HG03039 (cell line): ENCODE measurements around the gene RRAS2.

Experiments
- ATAC-seq: cut with Tn5 transposase; IDR thresholded peaks from one replicate; pipeline ENCODE4 v1.9.1; 2021; ENCODE audit warnings: mild to moderate bottlenecking, moderate library complexity; ENCODE audit not compliant: unreplicated experiment

RRAS2 gene

DNA sequence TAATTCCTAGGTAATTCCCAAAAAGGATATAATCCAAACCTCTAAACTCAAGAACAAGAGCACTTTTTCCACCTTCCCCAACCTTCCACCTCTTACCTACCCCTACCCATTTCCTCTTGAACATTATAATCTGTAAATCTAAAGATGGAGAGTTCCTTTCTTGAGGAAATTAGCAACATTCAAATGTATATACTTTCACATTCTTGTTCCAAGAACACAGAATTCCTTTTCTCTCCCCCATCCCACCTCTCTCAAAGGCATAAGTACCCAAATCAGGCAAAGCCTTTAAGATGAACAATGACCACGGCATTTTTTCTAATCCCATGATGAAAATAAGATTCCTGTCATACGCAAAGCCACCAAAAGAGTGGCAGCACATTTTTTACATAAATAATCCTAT is 18.3 kb downstream of the RRAS2 start:
- ATAC-seq, result no peak

DNA sequence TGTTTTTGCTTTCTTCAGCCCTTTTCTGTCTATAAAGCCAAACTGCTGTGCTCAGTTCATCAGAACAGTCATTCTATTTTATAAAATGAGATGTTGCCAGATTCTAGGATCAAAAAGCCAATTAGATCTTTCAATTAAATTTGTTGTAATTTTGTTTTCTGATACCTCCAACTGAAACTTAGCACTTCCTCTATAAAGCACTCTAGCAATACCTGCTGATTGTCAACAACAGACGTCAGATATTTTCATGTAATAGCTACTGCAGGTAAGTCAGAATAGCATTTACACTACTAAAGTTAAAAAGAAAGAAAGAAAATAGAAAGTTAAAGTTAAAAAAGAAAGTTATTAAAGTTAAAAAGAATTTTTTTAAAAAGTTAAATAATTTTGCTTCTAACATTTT is 19.6 kb downstream of the RRAS2 start:
- ATAC-seq, result no peak

DNA sequence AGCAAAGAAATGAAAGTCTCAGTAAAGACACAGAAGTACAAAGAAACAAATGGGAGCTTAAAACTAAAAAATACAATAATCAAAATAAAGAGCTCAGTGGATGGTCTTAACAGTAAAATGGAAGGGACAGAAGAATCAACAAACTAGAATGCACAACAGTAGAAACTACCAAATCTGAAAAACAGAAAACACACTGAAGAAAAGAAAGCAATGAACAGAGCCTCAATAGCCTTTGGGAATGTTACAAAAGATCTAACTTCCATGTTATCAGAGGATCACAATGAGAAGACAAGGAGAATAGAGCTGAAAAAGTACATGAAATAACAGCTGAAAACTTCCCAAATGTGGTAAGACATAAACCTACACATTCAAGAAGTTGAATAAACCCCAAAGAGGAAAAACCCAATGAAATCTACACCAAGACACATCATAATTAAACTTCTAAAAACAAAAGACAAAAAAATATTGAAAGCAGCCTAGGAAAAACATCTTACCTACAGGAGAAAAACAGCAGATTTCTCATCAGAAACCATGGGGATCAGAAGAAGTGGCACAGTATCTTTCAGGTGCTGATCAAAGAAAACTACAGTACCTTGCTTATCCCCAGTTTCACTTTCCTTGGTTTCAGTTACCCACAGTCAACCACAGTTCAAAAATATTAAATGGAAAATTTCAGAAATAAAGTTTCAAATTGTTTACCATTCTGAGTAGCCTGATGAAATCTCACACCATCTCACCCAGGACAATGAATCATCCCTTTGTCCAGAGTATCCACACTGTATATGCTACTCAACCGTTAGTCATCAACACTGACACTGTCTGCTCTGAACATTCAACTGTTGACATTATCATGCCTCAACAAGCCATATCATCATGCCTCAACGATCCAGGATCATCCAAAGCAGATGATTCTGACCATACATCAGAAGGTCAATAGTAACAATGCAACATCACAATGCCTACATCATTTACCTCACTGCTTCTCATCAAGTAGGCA is 22.2 kb downstream of the RRAS2 start:
- no peak for ATAC-seq

DNA sequence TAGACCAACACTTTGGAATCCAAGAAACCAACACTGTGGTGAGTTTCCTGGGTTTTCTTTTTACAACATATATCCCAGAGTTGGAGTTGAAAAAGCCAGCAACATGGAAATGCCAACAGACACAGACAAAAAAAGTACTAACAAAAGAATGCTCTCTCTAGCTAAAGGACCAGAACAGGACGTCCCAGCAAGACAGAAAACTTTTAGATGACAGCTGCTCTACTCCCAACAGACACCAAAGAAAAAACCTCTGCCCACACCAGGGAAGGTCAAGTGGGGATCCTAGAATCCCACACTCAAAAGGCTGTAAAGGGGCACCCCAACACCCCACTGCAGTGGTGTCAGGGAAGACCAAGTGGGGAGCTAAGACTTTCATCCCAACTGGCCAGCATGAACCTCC is 23.3 kb downstream of the RRAS2 start:
- no peak for ATAC-seq

DNA sequence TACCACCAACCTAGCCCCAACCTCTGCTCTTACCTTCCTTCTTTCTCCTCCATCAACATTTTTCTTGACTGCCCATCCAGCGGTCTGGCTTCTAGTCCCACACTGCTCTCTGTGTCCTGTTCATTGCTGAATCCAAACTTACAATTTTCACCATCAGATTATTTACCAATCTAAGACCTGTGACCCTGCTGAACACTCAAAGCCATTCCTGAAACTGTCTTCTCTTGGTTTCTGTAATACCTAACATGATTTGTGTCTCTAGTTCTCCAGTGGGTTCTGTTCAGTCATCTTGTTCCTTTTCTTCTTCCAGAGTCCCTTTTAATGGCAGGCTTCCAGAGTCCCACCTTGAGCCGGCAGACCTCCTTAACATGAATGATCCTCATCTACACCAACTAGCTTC is 24.1 kb downstream of the RRAS2 start:
- ATAC-seq, result no peak

DNA sequence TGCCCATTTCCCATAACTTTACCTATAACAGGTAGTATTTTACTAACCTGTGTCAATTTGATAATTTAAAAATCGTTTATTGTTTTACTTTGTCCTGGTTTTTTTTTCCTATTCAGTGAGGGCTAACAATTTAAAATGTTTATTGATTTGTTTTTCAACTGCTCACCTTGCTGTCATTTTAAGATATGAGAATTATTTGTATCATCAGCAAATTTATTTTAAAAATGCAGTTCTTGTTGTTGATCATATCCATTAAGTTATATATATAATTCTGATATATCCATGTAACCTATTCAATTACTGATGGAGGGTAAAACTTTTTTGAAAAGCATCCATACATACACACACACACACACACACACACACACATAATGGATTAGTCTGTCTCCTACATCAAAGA is 24.8 kb downstream of the RRAS2 start:
- ATAC-seq, result no peak

DNA sequence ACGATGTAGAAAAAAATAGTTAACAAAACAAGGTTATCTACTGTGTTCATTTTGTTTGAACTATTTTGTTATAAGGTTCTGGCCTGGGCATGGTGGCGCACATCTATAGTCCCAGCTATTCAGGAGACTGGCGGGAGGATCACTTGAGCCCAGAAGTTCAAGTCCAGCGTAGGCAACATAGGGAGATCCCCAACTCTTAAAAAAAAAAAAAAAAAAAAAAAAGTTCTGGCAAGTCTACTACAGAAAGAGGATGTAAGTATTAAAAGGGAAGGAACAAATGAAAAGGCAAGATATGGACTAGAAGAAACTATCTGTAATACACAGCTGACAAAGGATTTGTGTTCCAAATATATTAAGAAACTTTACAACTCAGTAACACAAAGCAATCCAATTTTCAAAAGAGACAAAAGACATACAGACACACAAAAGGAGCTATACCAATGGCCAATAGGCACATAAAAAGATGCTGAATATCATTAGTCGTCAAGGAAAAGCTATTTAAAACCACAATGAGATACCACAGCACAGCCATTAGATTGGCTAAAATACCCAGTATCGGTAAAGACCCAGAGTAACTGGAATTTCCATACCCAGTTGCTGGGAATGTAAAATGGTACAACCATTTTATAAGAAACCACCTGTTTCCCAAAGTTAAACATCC is 27.4 kb downstream of the RRAS2 start:
- peak; percentile 38 for ATAC-seq

DNA sequence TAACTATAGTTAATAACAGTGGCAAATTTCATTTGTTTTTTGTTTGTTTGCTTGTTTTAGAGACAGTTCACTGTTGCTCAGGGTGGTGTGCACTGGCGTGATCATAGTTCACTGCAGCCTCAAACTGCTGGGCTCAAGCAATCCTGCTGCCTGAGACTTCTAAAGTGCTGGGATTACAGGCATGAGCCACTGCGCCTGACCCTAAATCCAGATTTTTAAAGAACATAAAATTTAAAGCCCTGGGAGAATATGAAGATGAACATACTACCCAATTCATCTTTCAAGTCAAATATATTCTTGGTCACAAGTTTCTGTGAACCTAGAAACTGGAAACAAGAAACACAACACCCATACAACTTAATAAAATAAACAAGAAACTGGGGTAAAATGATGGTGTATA is 28.1 kb downstream of the RRAS2 start:
- ATAC-seq, result no peak

DNA sequence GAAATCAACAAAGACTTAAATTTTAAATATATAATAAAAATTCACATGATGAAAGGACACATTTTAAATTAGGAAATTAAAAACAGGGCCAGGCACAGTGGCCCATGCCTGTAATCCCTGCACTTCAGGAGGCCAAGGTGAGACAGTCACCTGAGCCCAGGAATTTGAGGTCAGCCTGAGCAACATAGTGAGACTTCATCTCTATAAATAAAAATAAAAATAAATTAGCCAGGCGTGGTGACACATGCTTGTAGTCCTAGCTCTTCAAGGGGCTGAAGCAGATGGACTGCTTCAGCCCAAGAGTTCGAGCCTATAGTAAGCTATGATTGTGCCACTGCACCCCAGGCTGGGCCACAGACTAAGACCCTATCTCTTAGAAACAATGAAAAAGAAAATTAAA is 29.3 kb downstream of the RRAS2 start:
- no peak for ATAC-seq

DNA sequence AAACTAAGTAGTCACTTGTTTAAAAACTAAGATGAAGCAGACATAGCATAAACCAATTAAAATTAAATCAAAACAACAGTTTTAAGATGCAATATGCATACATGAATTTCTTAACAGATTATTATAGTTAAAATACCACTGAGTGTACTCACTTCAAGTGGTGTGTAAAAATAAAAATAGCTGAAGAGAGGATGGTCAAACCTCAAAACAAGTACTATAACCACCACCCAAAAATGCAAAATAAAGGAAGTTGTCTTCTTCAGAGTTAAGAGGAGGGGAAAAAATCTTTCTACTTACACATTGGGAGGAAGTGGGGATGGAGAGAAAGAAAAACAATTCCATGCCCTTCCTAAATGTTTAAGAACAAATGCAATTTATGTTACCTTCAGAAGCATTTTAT is 31.9 kb downstream of the RRAS2 start:
- ATAC-seq, result no peak

DNA sequence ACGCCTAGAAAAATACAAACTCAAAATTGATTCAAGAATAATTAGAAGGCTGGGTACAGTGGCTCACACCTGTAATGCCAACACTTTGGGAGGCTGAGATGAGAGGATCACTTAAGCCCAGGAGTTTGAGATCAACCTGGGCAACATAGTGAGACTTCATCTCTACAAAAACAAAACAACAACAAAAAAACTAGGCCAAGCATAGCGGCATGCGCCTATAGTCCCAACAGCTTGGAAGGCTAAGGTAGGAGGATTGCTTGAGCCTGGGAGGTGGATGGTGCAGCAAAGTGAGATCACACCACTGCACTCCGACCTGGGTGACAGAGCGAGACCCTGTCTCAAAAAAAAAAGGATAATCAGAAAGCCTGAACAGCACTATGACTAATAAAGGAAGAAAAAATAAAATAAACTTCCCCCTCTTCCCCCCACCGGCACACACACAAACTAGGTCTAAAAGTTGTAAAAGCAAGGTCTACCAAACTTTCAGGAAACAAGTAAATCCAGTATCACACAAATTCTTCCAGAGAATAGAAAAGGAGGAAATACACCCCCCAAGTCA is 35.8 kb downstream of the RRAS2 start:
- ATAC-seq, result no peak

DNA sequence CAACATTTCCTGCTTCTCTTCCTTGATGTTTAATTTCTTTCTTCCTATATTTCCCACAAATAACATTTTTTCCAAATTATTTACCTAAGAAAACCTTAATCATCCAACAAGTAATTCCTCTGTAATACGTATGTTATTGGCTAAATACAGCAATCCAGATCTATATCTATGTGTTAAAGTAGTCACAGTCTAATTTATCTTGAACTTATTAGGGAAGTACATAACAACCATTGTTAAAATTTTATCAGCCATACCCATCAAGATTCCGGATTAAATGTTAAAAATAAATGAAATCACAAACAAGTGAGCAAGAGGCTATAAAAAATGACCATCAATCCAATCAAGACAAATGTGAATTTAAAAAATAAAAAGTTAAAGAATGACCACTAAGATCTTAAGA is 36.5 kb downstream of the RRAS2 start:
- no peak for ATAC-seq

DNA sequence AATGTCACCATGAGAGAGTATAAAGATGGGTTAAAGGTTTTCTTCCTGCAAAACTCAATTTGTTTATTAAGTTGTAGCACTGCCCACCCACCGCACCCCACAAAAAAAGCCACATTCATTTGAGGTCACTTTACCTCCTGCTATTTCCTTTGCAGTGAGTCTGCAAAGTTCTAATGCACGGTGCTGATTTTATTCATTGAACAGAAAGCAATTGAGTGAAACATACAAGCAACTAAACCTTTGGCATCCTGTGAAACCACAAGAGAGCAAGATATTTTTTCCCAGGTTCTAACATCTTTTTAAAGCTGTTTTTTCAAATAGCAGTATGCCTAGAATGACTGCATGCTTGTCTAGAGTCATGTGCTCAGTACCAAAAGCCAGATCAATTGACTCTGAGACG is 39.0 kb downstream of the RRAS2 start:
- ATAC-seq, result no peak

DNA sequence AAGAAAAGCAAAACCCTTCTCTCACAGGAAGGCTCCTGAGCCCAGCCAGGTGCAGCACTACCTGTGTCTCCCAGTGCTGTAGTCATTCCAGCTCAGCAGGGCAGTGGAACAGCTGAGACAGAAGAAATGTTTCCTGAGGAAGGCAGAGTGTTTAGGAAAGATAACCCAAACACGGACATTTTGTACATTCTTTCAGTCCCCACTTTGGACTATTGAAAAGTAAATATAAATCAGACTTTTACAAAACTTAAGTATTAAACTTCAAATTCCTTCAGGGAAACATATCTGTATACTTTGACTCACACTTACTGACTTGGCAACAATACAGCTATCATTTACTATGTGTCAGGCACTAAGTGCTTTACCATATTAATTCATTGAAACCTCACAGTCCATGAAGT is 40.4 kb downstream of the RRAS2 start:
- no peak for ATAC-seq

DNA sequence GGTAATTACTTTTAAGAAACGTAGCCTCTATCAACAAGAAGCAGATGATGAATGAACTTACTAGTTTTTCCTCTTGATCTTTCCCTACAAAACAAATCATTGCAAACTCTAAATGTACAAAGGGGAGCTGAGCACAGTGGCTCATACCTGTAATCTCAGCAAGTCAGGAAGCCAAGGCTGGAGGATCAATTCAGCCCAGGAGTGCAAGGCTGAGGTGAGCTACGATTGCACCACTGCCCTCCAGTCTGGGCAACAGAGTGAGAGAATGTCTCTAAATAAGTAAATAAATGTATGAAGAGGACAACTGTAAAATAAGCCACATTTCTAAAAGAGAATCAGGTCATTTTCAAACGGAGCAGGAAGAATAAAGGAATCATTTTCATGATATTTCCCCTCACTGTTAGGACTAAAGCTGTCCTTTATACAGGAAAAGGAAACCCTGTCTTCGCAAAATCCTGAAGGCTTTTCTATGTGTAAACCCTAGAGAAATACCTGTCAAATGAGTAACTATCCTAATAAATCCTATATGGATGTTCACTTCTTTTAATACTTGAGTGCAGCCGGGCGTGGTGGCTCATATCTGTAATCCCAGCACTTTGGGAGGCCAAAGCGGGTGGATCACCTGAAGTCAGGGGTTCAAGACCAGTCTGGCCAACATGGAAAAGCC is 41.2 kb downstream of the RRAS2 start:
- no peak for ATAC-seq

DNA sequence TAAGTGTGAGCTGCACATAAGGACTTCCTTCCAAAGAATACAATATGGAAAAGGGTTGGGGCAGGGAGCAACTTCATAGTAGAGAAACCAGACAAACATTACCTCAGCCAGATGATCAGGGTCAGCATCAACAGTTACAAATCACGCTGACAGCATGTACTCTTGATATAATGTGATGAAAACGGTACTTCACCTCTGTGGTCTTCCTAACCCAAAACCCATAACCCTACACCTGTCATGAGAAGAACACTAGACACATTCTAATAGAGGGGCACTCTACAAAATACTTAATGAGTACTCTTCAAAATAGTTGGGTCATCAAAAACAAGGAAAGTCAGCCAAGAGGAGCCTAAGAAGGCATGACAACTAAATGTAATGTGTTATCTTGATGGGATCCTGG is 43.9 kb downstream of the RRAS2 start:
- no peak for ATAC-seq

DNA sequence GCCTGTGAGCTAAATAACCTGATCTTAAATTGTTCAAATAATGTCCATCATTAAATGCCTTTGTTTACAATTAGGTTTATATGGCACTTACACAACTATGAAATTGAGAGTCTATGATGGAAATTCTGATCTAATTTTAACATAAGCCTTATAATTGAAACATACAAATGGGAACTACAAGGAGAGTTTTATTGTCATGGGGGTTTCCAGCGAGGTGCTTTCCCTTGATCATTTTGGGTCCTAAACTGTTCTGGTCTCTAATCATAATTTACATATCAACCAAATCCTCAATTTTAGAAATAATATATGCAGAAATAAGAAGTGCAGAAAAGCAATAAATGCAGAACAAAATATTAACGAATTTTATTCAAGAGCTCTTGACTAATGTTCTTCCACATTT is 44.9 kb downstream of the RRAS2 start:
- ATAC-seq, result no peak

DNA sequence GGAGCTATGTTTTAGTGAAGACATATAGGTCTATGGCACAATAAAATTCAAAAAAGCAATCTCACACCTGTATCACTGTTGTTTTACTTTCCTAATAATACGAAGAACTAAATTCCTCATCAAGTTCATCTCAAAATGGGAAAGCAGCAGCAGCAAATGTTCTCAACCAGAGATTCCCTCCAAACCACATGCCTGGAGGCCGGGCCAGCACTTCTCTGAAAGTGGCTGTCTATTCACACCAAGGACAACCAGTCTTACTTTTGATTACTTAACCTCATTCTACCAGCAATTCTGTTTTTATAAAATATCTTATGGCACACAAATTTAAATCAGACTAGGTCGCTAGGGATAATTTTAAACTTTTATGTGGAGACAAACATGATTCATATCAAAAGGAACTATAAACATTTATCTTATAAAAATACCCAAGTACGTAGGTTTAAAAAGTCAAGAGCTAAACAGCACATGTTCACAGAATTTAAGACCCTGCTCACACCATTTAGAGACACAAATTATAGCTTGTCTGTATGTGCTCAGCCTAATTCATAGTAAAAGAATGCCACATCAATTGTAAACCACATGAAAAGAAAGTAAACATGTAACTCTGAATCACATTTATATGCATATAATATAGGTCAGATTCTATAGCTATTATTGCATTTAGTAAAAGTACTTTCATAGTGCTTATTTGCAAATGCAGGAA is 46.1 kb downstream of the RRAS2 start:
- ATAC-seq, result no peak

DNA sequence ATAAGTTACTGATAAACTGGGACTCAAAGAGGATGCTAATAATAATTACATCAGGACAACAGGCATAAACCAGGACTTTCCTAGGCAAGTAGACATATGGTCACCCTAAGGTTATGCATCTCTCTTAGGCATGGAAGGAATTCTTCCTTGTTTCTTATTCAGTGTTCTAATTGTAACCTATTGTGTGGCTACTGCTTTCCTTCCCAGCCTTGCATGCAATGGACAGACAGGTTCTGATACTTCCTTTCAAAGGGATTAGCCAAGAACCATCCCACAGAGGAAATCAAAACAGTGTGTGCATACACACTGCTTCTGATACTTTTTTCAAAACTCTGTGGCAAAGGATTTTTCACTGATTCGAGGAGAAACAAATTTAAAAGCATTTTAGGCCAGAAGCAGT is 48.3 kb downstream of the RRAS2 start:
- ATAC-seq, result no peak

DNA sequence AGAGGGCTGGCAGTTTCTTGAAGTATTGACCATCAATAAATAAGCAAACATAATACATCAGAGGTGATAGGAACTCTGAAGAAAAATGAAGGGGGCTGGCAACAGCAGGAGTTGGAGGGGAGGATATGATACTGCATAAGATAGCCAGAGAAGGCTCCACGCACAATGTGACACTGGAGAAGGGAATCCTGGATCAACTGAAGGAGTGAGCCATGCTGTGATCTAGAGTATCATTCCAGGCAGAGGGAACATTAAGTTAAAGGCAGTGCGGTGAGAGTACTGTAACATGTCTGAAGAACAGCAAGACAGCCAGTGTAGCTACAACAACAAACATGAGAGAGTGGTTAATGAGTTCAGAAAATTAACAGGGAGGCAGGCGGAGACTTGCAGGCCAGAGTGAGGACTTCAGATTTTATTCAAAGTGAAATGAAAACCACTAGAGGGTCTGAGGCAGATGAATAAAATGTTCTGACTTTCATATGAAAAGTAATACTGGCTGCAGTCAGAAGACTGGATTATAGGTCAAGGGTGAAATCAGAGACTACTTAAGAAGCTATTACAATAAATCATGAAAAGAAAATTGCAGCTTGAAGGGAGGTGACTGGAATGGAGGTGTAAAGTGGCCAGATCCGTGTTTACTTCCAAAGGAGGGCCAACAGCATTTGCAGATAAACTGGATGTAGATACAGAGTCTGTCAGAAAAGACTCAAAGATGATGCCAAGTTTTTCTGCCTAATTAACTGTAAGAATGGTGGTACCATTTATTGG is 49.4 kb downstream of the RRAS2 start:
- ATAC-seq, result no peak
